H9 (cell line): ENCODE data around the gene TMEM244. TPM values are rescaled to one million over a fixed set of nuclear protein-coding genes. Genes with fewer than 3 reads are reported as not detected.

ENCODE experiments used
- DNase-seq: peaks from one replicate; pipeline ENCODE4 v3.0.0-alpha.2; 2017
- H2AFZ ChIP-seq: one replicate; pipeline ENCODE4 v1.6.1; 2013; ENCODE audit warnings: mild to moderate bottlenecking, low read length, control low read depth, moderate library complexity
- H2AK5ac ChIP-seq: 2 replicates; pipeline ENCODE4 v1.6.1; 2013; ENCODE audit warnings: low read length, control low read depth, mixed read lengths; ENCODE audit not compliant: insufficient read length
- H2BK120ac ChIP-seq: one replicate; pipeline ENCODE4 v1.6.1; 2013; ENCODE audit warnings: low read depth, mild to moderate bottlenecking, low read length, control low read depth, inconsistent platforms; ENCODE audit not compliant: poor library complexity, severe bottlenecking
- H2BK12ac ChIP-seq: 2 replicates; pipeline ENCODE4 v1.6.1; 2013; ENCODE audit warnings: low read length, control low read depth, mixed read lengths, low read depth; ENCODE audit not compliant: insufficient read length
- H2BK15ac ChIP-seq: 2 replicates; pipeline ENCODE4 v1.6.1; 2013; ENCODE audit warnings: low read depth, low read length, control low read depth
- H2BK20ac ChIP-seq: one replicate; pipeline ENCODE4 v1.6.1; 2013; ENCODE audit warnings: low read depth, mild to moderate bottlenecking, low read length, control low read depth, inconsistent platforms; ENCODE audit not compliant: poor library complexity, severe bottlenecking
- H2BK5ac ChIP-seq: 2 replicates; pipeline ENCODE4 v1.6.1; 2013; ENCODE audit warnings: low read length, control low read depth, mixed read lengths; ENCODE audit not compliant: insufficient read length
- H3K14ac ChIP-seq: 2 replicates; pipeline ENCODE4 v1.6.1; 2013; ENCODE audit warnings: low read length, control low read depth; ENCODE audit not compliant: insufficient read depth
- H3K18ac ChIP-seq: 2 replicates; pipeline ENCODE4 v1.6.1; 2013; ENCODE audit warnings: low read depth, mild to moderate bottlenecking, mixed read lengths, low read length, control low read depth; ENCODE audit not compliant: insufficient read length
- H3K23ac ChIP-seq: 2 replicates; pipeline ENCODE4 v1.6.1; 2013; ENCODE audit warnings: low read length, control low read depth, mixed read lengths, low read depth; ENCODE audit not compliant: insufficient read length
- H3K23me2 ChIP-seq: 2 replicates; pipeline ENCODE4 v1.6.1; 2013; ENCODE audit warnings: low read depth, mild to moderate bottlenecking, mixed read lengths, low read length, control low read depth; ENCODE audit not compliant: insufficient read length, poor library complexity, severe bottlenecking
- H3K27ac ChIP-seq: 2 replicates; pipeline ENCODE4 v1.5.1; 2013; ENCODE audit warnings: low read length, control low read depth, mixed read lengths, low read depth; ENCODE audit not compliant: insufficient read length
- H3K27me3 ChIP-seq: 2 replicates; pipeline ENCODE4 v1.6.1; 2013; ENCODE audit warnings: low read length, control low read depth, inconsistent platforms; ENCODE audit not compliant: insufficient read depth
- H3K4ac ChIP-seq: 2 replicates; pipeline ENCODE4 v1.6.1; 2013; ENCODE audit warnings: low read depth, mild to moderate bottlenecking, control low read depth, inconsistent platforms, low read length, moderate library complexity
- H3K4me1 ChIP-seq: 2 replicates; pipeline ENCODE4 v1.6.1; 2013; ENCODE audit warnings: low read length, control low read depth, inconsistent platforms; ENCODE audit not compliant: insufficient read depth
- H3K4me2 ChIP-seq: 2 replicates; pipeline ENCODE4 v1.6.1; 2013; ENCODE audit warnings: low read length, control low read depth, mixed read lengths; ENCODE audit not compliant: insufficient read length, insufficient read depth
- H3K56ac ChIP-seq: 2 replicates; pipeline ENCODE4 v1.6.1; 2013; ENCODE audit warnings: low read depth, mild to moderate bottlenecking, mixed read lengths, low read length, control low read depth; ENCODE audit not compliant: insufficient read length
- H3K79me1 ChIP-seq: 2 replicates; pipeline ENCODE4 v1.6.1; 2013; ENCODE audit warnings: low read depth, mild to moderate bottlenecking, moderate library complexity, low read length, control low read depth, inconsistent platforms; ENCODE audit not compliant: insufficient read depth, poor library complexity, severe bottlenecking
- H3K79me2 ChIP-seq: 2 replicates; pipeline ENCODE4 v1.6.1; 2013; ENCODE audit warnings: low read length, control low read depth, inconsistent platforms; ENCODE audit not compliant: insufficient read depth
- H3K9ac ChIP-seq: 2 replicates; pipeline ENCODE4 v1.6.1; 2013; ENCODE audit warnings: low read length, control low read depth, mixed read lengths; ENCODE audit not compliant: insufficient read length; ENCODE audit errors: extremely low read depth
- H3K9me3 ChIP-seq: one replicate; pipeline ENCODE4 v1.6.1; 2013; ENCODE audit warnings: low read depth, low read length, inconsistent platforms; ENCODE audit not compliant: control insufficient read depth
- H3T11ph ChIP-seq: one replicate; pipeline ENCODE4 v1.6.1; 2013; ENCODE audit warnings: mild to moderate bottlenecking, low read length, control low read depth, inconsistent platforms
- H4K20me1 ChIP-seq: one replicate; pipeline ENCODE4 v1.6.1; 2013; ENCODE audit not compliant: control insufficient read depth, insufficient read length, insufficient read depth
- H4K5ac ChIP-seq: 2 replicates; pipeline ENCODE4 v1.6.1; 2013; ENCODE audit warnings: low read depth, mild to moderate bottlenecking, mixed read lengths, low read length, control low read depth; ENCODE audit not compliant: insufficient read length
- H4K8ac ChIP-seq: replicated peaks from 2 replicates; pipeline ENCODE4 v1.6.1; 2013; ENCODE audit warnings: low read length, control low read depth, mixed read lengths, low read depth; ENCODE audit not compliant: insufficient read length
- H4K91ac ChIP-seq: 2 replicates; pipeline ENCODE4 v1.6.1; 2013; ENCODE audit warnings: low read depth, mild to moderate bottlenecking, moderate library complexity, mixed read lengths, low read length, control low read depth; ENCODE audit not compliant: insufficient read length
- H3K27ac Mint-ChIP-seq, 3 experiments: 2 replicates in 2 of 3; 3 replicates in 1 of 3; pipeline ENCODE4 v1.8.0; 2020 to 2021; ENCODE audit warnings: mixed read lengths in 3 of 3, mild to moderate bottlenecking in 1 of 3, moderate library complexity in 1 of 3
- H3K27me3 Mint-ChIP-seq: 2 replicates; pipeline ENCODE4 v1.8.0; 2021; ENCODE audit warnings: low read depth, mild to moderate bottlenecking, moderate library complexity, mixed read lengths
- H3K36me3 Mint-ChIP-seq, 3 experiments: 2 replicates in 2 of 3; 3 replicates in 1 of 3; pipeline ENCODE4 v1.8.0; 2020 to 2021; ENCODE audit warnings: low read depth in 3 of 3, mixed read lengths in 3 of 3; ENCODE audit not compliant: insufficient read depth in 1 of 3
- H3K4me1 Mint-ChIP-seq, 2 experiments: 2 replicates each; pipeline ENCODE4 v1.8.0; 2020; ENCODE audit warnings: mixed read lengths in 2 of 2
- H3K4me3 Mint-ChIP-seq, 2 experiments: 2 replicates in 1 of 2; 3 replicates in 1 of 2; pipeline ENCODE4 v1.8.0; 2020 to 2021; ENCODE audit warnings: mild to moderate bottlenecking in 2 of 2, mixed read lengths in 2 of 2, moderate library complexity in 1 of 2
- H3K9me3 Mint-ChIP-seq, 2 experiments: 2 replicates in 1 of 2; 3 replicates in 1 of 2; pipeline ENCODE4 v1.8.0; 2020; ENCODE audit warnings: mild to moderate bottlenecking in 2 of 2, mixed read lengths in 2 of 2, moderate library complexity in 1 of 2
- CTCF ChIP-seq: fragments of 200-600 bp; sonication (generic); conservative IDR thresholded peaks from 3 replicates; pipeline ENCODE4 v1.8.0; 2021; ENCODE audit warnings: antibody characterized with exemption, mild to moderate bottlenecking
- WGBS: extraction: QIAGEN DNeasy Blood & Tissue Kit; methylation state at CpG from one replicate; pipeline ENCODE4 v1.1.7; 2013; ENCODE audit warnings: missing lambda C conversion rate, low lambda C conversion rate, mixed read lengths; ENCODE audit not compliant: insufficient read length; ENCODE audit errors: extremely low coverage; 5-methylcytosine and 5-hydroxymethylcytosine counted together
- total RNA-seq: library from RNA; stranded (reverse); gene quantifications from 2 replicates; pipeline ENCODE4 v1.2.1, GENCODE V29; 2021

Gene TMEM244
- total RNA-seq, 1 experiment from 2014 or later, result not detected

GRCh38 chr6:129828229-129828628 is 32.9 kb downstream of the TMEM244 start:
- Mint-ChIP-seq H3K9me3 (no peaks in the 10 kb centered on the region), H3K4me3 (no peak overlapping the region), H3K27me3 (no peaks in the 10 kb centered on the region), H3K36me3 (no peaks in the 10 kb centered on the region), H3K4me1 (no peaks in the 10 kb centered on the region), H3K27ac (no peak overlapping the region)
- no peak overlapping the region for H2AK5ac ChIP-seq
- H3K4me2 ChIP-seq, result no peak overlapping the region
- H3K27me3 ChIP-seq, result no peaks in the 10 kb centered on the region
- H2BK5ac ChIP-seq, result no peak overlapping the region
- H2BK20ac ChIP-seq, result no peak overlapping the region
- no peak overlapping the region for H2BK15ac ChIP-seq
- no peak overlapping the region for H2BK12ac ChIP-seq
- no peak for TF ChIP-seq CTCF
- no peak overlapping the region for H3K56ac ChIP-seq
- H2AFZ ChIP-seq, result no peak overlapping the region
- H3K9ac ChIP-seq, result no peak overlapping the region
- no peaks in the 10 kb centered on the region for H3K23me2 ChIP-seq
- H3K23ac ChIP-seq, result no peak overlapping the region
- no peaks in the 10 kb centered on the region for H4K20me1 ChIP-seq
- no peak overlapping the region for H3K27ac ChIP-seq
- H3K79me2 ChIP-seq, result no peaks in the 10 kb centered on the region
- H4K5ac ChIP-seq, result no peak overlapping the region
- no peak overlapping the region for H3K14ac ChIP-seq
- H2BK120ac ChIP-seq, result no peak overlapping the region
- H4K91ac ChIP-seq, result no peak overlapping the region
- no peak for DNase-seq
- no peak overlapping the region for H3K18ac ChIP-seq
- no peaks in the 10 kb centered on the region for H3K79me1 ChIP-seq
- no peaks in the 10 kb centered on the region for H3K9me3 ChIP-seq
- no peak overlapping the region for H4K8ac ChIP-seq
- no CpG with 5 or more reads among the region's 3 CpGs for WGBS
- H3K4me1 ChIP-seq, result no peaks in the 10 kb centered on the region
- H3T11ph ChIP-seq, result no peak overlapping the region
- H3K4ac ChIP-seq, result no peak overlapping the region
